GM21515 (cell line): ENCODE results near the gene CIB4.
"Not testable (repeated sequence)": the region's sequence is repeated elsewhere in the genome, so short reads cannot be mapped to it uniquely, and the experiment has no call there.

Experiments
- ATAC-seq: cut with Tn5 transposase; IDR thresholded peaks from one replicate; pipeline ENCODE4 v1.9.1; 2021; ENCODE audit not compliant: unreplicated experiment

The CIB4 gene

DNA sequence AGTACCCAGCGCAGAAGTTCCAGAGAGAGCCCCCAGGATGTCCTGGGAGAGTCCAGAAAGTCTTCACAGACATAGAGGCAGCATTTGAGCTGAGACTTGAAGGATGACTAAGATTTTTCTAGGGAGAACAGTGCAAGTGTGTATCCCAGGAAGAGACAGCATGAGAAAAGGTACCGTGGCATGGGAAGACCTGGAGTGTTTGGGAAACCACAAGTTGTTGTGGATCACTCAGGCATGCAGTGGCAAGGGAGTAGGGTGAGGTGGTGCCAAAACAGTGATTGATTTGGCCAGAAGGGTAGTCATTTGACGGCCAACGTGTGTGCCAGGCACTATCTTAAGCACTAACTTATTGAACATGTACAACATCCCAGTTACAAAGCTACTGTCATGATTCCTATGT, 26.9 kb upstream of the CIB4 start:
- no peak for ATAC-seq

GRCh38 chr2:26666671-26667070, 25.5 kb upstream of the CIB4 start:
- ATAC-seq: no peak

GRCh38 chr2:26665296-26665695, 24.1 kb upstream of the CIB4 start:
- not testable (repeated sequence) for ATAC-seq

DNA sequence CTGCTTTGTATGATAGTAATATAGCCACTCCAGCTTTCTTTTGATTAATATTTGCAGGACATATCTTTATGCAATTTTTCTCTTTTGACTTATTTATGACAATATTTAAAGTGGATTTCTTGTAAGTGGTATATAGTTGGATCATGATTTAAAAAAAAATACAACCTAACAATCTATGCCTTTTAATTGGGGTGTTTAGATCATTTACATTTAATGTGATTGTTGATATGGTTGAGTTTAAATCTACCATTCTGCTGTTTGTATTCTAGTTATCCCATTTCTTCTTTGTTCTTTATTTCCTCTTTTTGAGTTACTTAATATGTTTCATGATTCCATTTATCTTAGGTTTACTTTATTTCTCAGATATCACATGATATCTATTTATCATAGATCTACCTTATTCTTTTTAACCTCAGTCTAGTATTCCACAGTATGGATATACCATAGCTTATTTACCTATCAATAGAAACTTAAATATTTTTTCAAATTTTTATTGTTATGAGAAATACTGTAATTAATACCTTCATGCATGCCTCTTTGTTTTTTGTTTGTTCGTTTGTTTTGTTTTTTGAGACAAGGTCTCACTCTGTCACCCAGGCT, 19.3 kb upstream of the CIB4 start:
- ATAC-seq: no peak

GRCh38 chr2:26658691-26659346, 17.7 kb upstream of the CIB4 start:
- ATAC-seq: no peak

GRCh38 chr2:26657265-26657664, 16.1 kb upstream of the CIB4 start:
- no peak for ATAC-seq

- ATAC-seq: no peak
Measured at GRCh38 chr2:26655611-26656195, 14.5 kb upstream of the CIB4 start.

GRCh38 chr2:26655120-26655519, 14.0 kb upstream of the CIB4 start:
- not testable (repeated sequence) for ATAC-seq

DNA sequence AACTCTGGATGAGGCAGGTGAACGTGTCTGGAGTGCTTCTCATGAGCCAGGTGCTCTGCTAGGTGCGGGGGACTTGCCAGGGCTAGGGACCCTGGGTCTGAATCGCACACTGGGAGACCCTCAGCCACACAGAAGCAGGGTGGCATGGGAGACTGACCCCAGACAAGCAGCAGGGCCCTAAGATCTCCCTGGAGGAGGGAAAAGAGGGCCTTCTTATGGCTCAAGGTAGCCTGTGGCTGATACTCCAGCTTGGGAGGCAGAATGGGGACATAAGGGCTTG, 12.8 kb upstream of the CIB4 start:
- no peak for ATAC-seq

GRCh38 chr2:26653207-26654060, 12.3 kb upstream of the CIB4 start:
- no peak for ATAC-seq

GRCh38 chr2:26652361-26653041, 11.3 kb upstream of the CIB4 start:
- no peak for ATAC-seq

GRCh38 chr2:26651799-26652198, 10.6 kb upstream of the CIB4 start:
- ATAC-seq: no peak

- ATAC-seq: no peak
Measured at GRCh38 chr2:26651470-26651771, 10.3 kb upstream of the CIB4 start.

DNA sequence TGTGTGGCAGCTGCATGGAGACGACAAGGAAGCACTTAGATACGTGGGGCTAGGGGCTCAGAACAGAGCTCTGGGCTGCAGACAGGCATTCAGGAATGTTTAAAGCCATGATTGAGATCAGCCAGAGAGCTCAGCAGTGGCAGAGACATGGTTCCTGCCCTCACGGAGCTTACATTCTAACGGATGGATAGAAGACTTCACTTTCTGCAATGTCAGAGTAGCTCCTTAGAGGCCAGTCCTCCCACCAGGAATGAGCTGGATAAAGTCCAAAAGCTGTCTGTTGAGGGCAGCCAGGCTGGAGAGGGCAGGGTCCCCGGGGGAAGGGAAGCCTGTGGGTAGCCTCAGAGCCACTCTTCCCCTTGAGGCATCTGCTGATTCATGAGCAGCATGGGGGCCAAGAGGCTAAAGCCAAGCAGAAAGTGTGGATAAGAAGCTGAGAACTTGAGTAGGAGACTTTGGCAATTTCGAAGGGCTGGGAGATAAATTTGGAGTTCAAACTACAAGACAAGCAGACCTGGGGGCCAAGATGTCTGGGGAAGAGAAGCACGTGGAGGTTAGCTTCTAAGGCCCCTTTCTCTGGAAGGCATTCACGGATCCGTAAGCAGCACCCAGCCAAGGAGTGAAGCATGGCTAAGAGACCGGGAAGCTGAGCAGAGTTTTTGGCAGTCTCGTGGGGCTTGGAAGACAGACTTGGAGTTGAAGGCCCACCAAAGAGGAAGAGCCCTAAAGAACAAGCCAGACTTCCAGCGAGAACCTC, 9.7 kb upstream of the CIB4 start:
- no peak for ATAC-seq

DNA sequence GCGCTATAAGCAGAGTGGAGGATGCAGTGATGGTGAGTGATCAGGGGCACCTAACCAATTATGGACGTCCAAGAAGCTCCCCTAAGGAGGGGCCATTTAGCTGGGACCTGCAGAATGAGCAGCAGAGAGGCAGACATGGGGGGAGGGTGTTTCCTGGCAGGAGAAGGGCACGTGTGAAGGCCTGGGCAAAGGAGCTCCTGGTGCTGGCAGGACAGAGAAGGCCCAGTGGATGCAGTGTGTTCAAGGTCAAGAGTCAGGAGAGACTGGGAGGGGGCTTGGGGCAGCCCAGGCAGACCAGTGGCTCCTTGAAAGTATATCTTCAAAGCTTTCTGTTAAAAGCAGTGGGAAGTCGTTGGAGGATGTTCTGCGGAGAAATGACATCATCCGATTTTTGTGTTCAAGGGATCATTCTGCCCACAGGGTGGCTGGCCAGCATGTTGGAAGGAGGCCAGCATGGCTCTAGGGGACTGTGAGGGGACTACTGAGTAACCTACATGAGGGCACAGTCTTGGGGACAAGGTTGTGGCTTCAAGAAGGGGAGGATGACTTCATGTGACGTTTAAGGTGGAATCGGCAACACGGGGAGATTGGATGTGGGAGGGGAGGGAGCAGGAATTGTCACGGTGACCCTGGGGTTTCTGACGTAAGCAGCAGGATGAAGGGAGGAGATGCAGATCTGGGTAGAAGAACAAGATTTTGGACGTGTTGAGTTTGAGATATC, 9.0 kb upstream of the CIB4 start:
- ATAC-seq: no peak

- no peak for ATAC-seq
Measured at GRCh38 chr2:26649322-26649721, 8.2 kb upstream of the CIB4 start.

DNA sequence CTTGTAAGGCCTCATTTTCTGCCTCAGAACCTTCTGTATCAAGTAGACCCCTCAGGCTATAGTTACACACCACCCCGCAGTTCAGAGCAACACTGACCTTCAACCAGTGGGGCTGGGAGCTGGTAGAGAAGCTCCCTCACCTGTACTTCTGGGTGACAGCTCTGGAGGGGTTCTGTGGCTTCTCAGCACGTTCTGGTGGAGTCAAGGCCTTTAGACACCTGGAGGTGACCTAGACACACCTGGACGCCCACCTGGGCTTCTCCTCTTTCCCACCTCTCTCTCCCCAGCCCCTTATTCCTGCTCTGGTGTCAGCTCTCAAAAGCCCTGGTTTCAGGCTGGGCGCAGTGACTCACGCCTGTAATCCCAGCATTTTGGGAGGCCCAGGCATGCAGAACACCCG, 7.3 kb upstream of the CIB4 start:
- no peak for ATAC-seq

- ATAC-seq: no peak
Measured at GRCh38 chr2:26647981-26648380, 6.8 kb upstream of the CIB4 start.

GRCh38 chr2:26646986-26647672, 6.0 kb upstream of the CIB4 start:
- ATAC-seq: no peak

DNA sequence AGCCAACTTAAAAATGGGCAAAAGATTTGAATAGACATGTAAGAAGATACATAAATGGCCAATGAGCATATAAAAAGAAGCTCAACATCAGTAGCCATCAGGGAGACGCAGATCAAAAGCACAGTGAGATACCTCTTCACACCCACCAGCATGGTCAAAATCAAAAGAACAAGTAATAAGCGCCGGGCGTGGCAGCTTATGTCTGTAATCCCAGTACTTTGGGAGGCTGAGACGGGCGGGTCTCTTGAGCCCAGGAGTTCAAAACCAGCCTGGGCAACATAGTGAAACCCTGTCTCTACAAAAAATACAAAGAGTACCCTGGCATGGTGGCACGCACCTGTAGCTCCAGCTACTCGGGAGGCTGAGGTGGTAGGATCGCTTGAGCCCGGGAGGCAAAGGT, 4.6 kb upstream of the CIB4 start:
- no peak for ATAC-seq
